ENCODE measurements around the gene CTSK. TPM values are rescaled to one million over a fixed set of nuclear protein-coding genes. Genes with fewer than 3 reads are reported as not detected.
A peak's percentile ranks its signal among the peaks of the same experiment; 100 is the strongest.

CTSK gene
- total RNA-seq, 4 donors from 2014 or later, result 8.4 to 20.2 (median 17.7) TPM

DNA sequence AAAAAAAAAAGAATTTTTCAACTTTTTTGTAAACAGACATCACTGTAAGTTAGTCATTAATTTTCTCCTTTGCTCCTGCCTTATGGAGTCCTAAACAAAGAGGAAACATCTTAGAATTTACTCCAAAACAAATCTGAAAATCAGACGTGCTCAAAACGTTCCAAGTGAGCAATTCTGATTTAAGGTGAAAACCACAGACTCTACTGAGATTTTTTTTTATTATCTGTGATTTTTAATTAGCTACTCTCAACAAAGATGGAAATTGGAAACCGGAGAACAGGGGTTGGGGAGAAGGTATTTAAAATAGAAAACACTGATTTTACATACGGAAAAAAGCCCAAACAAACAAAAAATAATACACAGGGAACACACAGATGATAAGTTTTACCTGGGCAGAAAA lies 7.8 kb upstream of the CTSK start:
- in situ Hi-C loops (cut with MboI; ENCODE audit: low sequenced_read_pairs in 4 of 4) (loop anchor here in 1 of 4 donors (10.0 kb wide), 1 partner anchor 61 kb away; no protein-coding TSS in a partner anchor), intact Hi-C loops (cut with DNase I; ENCODE audit: low total_unique reads) (loop anchor here (10.0 kb wide), 1 partner anchor 461 kb away; no protein-coding TSS in a partner anchor)
- TF ChIP-seq POLR2A (IDR thresholded peaks at IDR 0.05), result no peak
- TF ChIP-seq, protein P1, sequence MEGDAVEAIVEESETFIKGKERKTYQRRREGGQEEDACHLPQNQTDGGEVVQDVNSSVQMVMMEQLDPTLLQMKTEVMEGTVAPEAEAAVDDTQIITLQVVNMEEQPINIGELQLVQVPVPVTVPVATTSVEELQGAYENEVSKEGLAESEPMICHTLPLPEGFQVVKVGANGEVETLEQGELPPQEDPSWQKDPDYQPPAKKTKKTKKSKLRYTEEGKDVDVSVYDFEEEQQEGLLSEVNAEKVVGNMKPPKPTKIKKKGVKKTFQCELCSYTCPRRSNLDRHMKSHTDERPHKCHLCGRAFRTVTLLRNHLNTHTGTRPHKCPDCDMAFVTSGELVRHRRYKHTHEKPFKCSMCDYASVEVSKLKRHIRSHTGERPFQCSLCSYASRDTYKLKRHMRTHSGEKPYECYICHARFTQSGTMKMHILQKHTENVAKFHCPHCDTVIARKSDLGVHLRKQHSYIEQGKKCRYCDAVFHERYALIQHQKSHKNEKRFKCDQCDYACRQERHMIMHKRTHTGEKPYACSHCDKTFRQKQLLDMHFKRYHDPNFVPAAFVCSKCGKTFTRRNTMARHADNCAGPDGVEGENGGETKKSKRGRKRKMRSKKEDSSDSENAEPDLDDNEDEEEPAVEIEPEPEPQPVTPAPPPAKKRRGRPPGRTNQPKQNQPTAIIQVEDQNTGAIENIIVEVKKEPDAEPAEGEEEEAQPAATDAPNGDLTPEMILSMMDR (IDR thresholded peaks at IDR 0.05 in 4 of 5, conservative IDR thresholded peaks at IDR 0.05 in 1 of 5), result no peak

DNA sequence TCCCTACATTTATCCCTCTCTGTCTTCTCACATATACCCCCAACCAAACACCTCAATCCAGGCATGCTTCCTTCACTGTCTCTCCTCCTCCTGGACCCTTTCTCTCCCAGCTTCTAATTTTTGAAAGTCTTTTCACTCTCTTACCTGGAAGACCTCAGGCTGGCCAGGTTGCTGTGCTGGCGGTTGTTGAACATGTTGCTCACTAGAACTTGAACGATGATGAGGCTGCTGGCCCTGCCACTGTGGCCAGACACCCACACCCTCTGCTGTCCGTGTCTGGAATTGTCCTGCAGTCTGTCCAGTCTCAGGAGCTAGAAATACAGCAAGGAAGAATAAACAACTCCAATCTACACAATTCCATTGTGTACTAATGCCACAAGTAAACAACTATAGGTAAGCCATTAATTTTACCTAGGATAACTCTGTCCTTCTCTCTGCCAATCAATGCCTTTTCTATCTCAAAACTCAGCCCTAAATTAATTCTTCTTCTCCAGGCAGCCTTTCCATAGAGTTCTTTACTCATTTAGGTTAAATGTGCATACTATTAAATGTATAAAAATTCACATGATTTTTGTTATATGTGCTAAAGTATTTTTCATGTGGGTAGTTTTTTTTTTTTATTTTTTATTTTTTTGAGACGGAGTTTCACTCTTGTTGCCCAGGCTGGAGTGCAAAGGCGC lies 5.1 kb upstream of the CTSK start:
- DNase-seq, result peak in 1 of 2 donors; percentile 39
- no peaks in the 10 kb centered on the region for H3K27me3 ChIP-seq
- intact Hi-C loops (cut with DNase I; ENCODE audit: low total_unique reads), result loop anchor here (10.0 kb wide), 1 partner anchor 458 kb away; no protein-coding TSS in a partner anchor
- no peak overlapping the region for H3K4me3 ChIP-seq
- H3K9me3 ChIP-seq, result no peaks in the 10 kb centered on the region
- peaks cover 0 to 3% of the 10 kb centered on the region in 2 donors for H3K4me1 ChIP-seq
- H3K27ac ChIP-seq, result peak overlapping the region in 1 of 4 donors; percentile 14
- no peak for ATAC-seq
- peaks cover 0 to 74% of the 10 kb centered on the region in 2 donors for H3K36me3 ChIP-seq
- TF ChIP-seq, protein P1 (IDR thresholded peaks at IDR 0.05 in 4 of 5, conservative IDR thresholded peaks at IDR 0.05 in 1 of 5), result peak in 3 of 5 experiments; percentile 39 to 47 (median 41)
- no peak for TF ChIP-seq POLR2A (IDR thresholded peaks at IDR 0.05)
- in situ Hi-C loops (cut with MboI; ENCODE audit: low sequenced_read_pairs in 4 of 4), result loop anchor here in 1 of 4 donors (10.0 kb wide), 1 partner anchor 58 kb away; no protein-coding TSS in a partner anchor

More for the DNA sequence above, 7.8 kb upstream of the CTSK start:
- no peaks in the 10 kb centered on the region for H3K9me3 ChIP-seq
- no peaks in the 10 kb centered on the region for H3K4me1 ChIP-seq
- H3K27ac ChIP-seq, result no peak overlapping the region
- no peak for ATAC-seq
- no peaks in the 10 kb centered on the region for H3K27me3 ChIP-seq
- peaks cover 0 to 97% of the 10 kb centered on the region in 2 donors for H3K36me3 ChIP-seq
- H3K4me3 ChIP-seq, result no peak overlapping the region
- no peak for DNase-seq

DNA sequence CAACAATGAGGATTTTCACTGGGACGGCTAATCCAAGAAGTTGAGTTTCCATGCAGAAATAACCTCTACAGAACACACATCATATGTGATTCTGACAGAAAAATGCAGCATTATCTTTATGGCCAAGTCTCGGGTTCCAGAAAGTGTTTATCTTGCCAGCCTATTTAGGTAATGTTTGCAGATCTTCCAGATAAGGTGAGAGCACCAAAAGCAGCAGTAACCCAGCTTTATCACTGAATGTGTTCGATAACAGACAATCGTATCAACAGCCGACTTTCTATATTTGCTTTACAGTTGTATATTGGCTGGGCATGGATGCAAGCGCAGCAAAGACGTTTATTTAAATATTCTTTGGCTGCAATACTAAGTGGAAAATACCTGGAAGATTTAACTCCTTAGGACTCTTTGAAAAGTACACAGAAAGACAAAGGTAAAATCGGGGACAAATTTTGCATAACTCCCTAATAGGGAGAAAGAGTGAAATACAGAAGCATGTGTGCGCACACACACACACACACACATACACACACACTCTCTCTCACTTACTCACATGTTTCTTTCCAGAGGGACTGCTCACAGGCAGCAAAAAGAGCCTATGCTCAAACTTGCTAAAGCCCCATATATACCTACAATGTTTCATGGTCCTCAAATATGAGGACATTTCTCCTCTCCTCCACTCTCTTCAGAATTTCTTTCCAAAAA lies 3.0 kb upstream of the CTSK start:
- H3K36me3 ChIP-seq, result peaks cover 0 to 54% of the 10 kb centered on the region in 2 donors
- no peak for ATAC-seq
- intact Hi-C loops (cut with DNase I; ENCODE audit: low total_unique reads), result loop anchor here (10.0 kb wide), 1 partner anchor 456 kb away; no protein-coding TSS in a partner anchor

DNA sequence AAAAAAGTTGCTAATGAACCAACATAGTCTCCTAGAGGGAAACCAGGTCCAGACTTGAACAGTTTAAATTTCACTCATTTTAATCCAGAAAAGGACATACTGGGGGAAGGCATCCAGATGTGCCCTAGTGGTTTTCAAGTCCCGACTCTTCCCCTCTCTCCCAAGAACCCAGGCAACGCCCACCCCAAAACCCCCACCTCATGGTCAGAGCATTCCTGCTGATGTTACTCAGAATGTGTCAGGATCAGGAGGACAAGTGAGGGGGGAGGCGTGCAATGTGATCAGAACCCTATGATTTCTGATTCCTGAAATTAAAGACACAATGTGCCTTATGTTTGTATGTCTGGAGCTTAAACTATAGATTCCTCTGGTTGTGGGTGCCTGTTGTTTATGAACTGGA lies 1.6 kb upstream of the CTSK start:
- H3K36me3 ChIP-seq, result peaks cover 0 to 41% of the 10 kb centered on the region in 2 donors
- DNase-seq, result no peak
- H3K4me1 ChIP-seq, result peaks cover 0 to 3% of the 10 kb centered on the region in 2 donors
- H3K27ac ChIP-seq, result no peak overlapping the region
- no peak overlapping the region for H3K4me3 ChIP-seq
- H3K27me3 ChIP-seq, result no peaks in the 10 kb centered on the region
- in situ Hi-C loops (cut with MboI; ENCODE audit: low sequenced_read_pairs in 4 of 4) (loop anchor here in 1 of 4 donors (10.0 kb wide), 1 partner anchor 55 kb away; no protein-coding TSS in a partner anchor), intact Hi-C loops (cut with DNase I; ENCODE audit: low total_unique reads) (loop anchor here (10.0 kb wide), 1 partner anchor 455 kb away; no protein-coding TSS in a partner anchor)
- no peak for ATAC-seq
- no peak for TF ChIP-seq POLR2A (IDR thresholded peaks at IDR 0.05)
- TF ChIP-seq, protein P1 (IDR thresholded peaks at IDR 0.05 in 4 of 5, conservative IDR thresholded peaks at IDR 0.05 in 1 of 5), result no peak
- no peaks in the 10 kb centered on the region for H3K9me3 ChIP-seq

More for the DNA sequence above, 3.0 kb upstream of the CTSK start:
- DNase-seq, result no peak
- Histone ChIP-seq H3K4me1 (peaks cover 0 to 3% of the 10 kb centered on the region in 2 donors), H3K27me3 (no peaks in the 10 kb centered on the region), H3K27ac (no peak overlapping the region), H3K4me3 (no peak overlapping the region), H3K9me3 (no peaks in the 10 kb centered on the region)
- in situ Hi-C loops (cut with MboI; ENCODE audit: low sequenced_read_pairs in 4 of 4), result loop anchor here in 1 of 4 donors (10.0 kb wide), 1 partner anchor 56 kb away; no protein-coding TSS in a partner anchor
- TF ChIP-seq POLR2A (IDR thresholded peaks at IDR 0.05), result no peak
- TF ChIP-seq, protein P1 (IDR thresholded peaks at IDR 0.05 in 4 of 5, conservative IDR thresholded peaks at IDR 0.05 in 1 of 5), result no peak

Measured in gastrocnemius medialis (tissue), 4 donors.